Skeletal muscle satellite cell (primary cell): Measurements from ENCODE around the gene RHCG.

Experiments
- H3K27me3 ChIP-seq: 2 replicates; pipeline ENCODE4 v1.7.0; 2013; ENCODE audit warnings: low read length; ENCODE audit not compliant: control insufficient read depth, insufficient read depth
- H3K36me3 ChIP-seq: 2 replicates; pipeline ENCODE4 v1.7.0; 2013; ENCODE audit warnings: mild to moderate bottlenecking, control low read depth, low read length; ENCODE audit not compliant: insufficient read depth
- H3K4me1 ChIP-seq: 2 replicates; pipeline ENCODE4 v1.7.0; 2013; ENCODE audit warnings: low read length; ENCODE audit not compliant: control insufficient read depth, insufficient read depth
- H3K4me2 ChIP-seq: 2 replicates; pipeline ENCODE4 v1.7.0; 2013; ENCODE audit warnings: mild to moderate bottlenecking, low read length
- H3K4me3 ChIP-seq: 2 replicates; pipeline ENCODE4 v1.7.0; 2013; ENCODE audit warnings: low read length
- H3K9ac ChIP-seq: 2 replicates; pipeline ENCODE4 v1.7.0; 2013; ENCODE audit warnings: mild to moderate bottlenecking, low read depth, low read length, moderate library complexity
- H3K9me3 ChIP-seq: replicated peaks from 2 replicates; pipeline ENCODE4 v1.7.0; 2013; ENCODE audit warnings: mild to moderate bottlenecking, control low read depth, low read length

Gene RHCG

DNA sequence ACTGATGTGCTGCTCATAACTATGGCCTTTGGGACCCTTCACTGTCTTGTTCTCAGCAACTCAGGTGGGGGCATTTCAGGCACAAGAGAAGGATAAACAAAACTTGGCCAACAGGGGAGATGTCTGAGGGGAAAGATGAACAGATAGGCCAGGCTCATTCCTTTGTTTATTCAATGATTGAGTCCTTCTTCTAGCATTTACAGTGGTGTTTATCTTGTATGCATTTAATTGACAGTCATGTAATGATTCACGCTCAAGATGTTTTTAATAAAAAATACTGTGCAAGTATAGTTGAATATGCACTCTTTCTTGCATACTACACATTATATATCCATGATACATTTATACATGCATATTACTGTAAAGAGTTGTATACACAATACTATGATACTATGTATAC is 44.5 kb downstream of the RHCG start:
- Histone ChIP-seq H3K27me3 (peaks cover 68% of the 10 kb centered on the region), H3K36me3 (no peaks in the 10 kb centered on the region), H3K9me3 (no peaks in the 10 kb centered on the region), H3K4me3 (no peak overlapping the region), H3K9ac (no peak overlapping the region), H3K4me2 (no peak overlapping the region), H3K4me1 (no peaks in the 10 kb centered on the region)

DNA sequence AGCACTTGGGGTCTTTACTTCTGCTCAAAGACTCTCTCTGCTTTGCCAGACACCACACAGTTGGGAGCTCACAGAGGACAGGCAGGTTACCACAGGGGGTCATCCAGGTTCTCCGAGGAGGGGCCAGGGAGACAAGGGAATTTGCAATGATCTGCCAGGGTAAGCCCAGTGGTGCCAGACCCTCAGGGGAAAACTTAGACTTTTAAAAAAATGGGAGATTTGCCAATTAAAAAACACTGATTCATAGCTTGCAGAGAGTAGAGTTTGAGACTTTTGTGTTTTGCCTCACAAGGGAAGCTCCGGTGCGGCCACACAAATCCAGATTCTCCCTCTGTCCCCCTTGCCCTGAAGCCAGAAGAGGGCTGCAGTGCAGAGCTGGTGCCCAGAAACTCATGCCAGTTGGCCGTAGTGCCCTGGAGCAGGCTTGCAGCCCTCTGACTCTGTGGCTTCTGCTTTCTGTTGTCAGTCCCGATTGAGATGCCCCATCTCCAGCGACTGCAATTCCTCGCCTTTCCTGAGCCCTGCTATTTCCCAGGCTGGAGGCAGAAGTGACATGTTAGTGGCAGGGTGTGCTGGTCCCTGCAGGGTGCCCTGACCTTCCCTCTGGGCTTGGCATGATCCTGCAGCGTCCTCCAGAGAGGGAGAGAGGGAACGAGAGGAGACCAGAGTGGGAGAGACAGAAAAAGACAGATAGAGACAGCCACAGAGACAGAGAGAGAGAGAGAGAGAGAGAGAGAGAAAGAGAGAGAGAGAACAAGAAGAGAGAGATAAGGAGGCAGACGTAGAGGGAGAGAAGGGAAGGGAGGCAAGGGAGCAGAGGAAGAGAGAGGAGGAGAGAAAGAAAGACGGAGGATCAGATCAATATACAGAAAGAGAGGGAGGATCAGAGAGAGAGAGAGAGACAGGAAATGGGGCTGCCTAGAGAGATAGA is 46.0 kb downstream of the RHCG start:
- no peaks in the 10 kb centered on the region for H3K4me1 ChIP-seq

DNA sequence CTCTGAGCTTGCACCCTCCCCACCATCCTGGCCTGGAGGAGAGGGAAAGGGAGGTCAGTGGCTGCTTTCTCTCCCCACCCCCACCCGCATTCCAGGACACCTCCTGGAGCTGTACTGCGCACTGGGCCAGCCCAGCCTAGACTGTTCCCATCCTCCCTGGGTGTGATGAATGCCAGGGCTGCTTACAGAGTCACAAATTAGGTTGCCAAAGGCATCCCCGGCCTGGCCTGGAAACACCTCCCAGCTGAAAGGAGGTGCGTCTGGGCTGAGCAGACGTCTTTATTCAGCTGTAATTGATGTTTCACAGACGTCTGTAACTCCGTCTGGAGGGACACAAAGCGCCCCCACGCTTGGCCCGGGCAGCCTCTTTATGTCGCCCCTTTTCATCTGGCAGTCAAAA is 47.6 kb downstream of the RHCG start:
- Histone ChIP-seq H3K4me1 (no peaks in the 10 kb centered on the region), H3K4me2 (no peak overlapping the region), H3K9ac (no peak overlapping the region), H3K9me3 (no peaks in the 10 kb centered on the region), H3K4me3 (no peak overlapping the region), H3K36me3 (no peaks in the 10 kb centered on the region), H3K27me3 (peaks cover 85% of the 10 kb centered on the region)

More for the DNA sequence above, 46.0 kb downstream of the RHCG start:
- peaks cover 80% of the 10 kb centered on the region for H3K27me3 ChIP-seq
- H3K9ac ChIP-seq, result no peak overlapping the region
- no peaks in the 10 kb centered on the region for H3K36me3 ChIP-seq
- H3K4me2 ChIP-seq, result no peak overlapping the region
- H3K9me3 ChIP-seq, result no peaks in the 10 kb centered on the region
- H3K4me3 ChIP-seq, result no peak overlapping the region

DNA sequence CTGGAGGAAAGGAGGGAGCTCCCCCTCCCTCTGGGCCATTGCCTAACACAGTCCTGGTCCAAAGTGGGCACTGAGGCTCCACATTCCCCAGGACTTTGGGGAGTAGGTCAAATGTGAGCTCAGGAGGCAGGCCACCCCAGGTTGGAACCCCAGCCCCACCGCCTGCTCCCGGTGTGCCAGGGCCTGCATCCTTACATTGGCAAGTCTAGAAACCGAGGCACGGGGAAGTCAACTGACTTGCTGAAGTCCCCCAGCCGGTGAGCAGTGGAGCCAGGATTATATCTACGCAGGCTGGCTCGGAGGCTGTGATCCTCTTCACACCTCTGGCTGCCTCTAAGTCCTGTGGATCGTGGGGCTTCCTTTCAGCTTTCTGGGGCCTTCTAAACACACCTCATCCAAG is 48.7 kb downstream of the RHCG start:
- Histone ChIP-seq H3K9me3 (no peaks in the 10 kb centered on the region), H3K27me3 (peaks cover 93% of the 10 kb centered on the region), H3K4me2 (no peak overlapping the region), H3K36me3 (no peaks in the 10 kb centered on the region), H3K9ac (no peak overlapping the region), H3K4me1 (no peaks in the 10 kb centered on the region), H3K4me3 (no peak overlapping the region)

DNA sequence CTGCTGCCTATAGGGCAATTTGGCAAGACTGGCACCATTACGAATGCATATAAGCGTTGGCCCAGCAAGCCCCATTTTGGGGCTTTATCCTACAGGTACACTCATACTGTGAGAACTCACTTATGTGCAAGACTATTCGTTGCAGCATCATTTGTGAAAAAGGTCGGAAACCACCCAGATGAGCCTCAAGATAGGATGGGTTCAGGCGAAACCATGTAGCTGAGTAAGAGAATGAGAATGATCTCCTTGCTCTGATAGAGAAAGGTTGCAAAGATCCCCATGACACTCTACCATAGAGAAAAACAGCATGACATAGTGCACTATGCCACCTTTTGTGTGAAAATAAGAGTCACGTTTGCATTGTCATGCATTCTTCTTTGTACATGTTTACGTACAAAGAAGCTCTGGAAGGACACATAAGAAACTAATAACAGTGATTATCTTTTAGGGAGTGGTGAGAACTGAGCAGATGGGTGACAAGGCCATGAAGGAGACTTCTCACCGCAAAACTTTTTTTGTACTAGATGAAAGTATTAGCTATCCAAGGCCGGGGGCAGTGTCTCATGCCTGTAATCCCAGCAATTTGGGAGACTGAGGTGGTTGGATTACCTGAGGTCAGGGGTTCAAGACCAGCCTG is 50.0 kb downstream of the RHCG start:
- Histone ChIP-seq H3K9ac (no peak overlapping the region), H3K36me3 (no peaks in the 10 kb centered on the region), H3K4me3 (no peak overlapping the region), H3K9me3 (no peaks in the 10 kb centered on the region), H3K4me1 (no peaks in the 10 kb centered on the region), H3K4me2 (no peak overlapping the region), H3K27me3 (peaks cover 84% of the 10 kb centered on the region)

DNA sequence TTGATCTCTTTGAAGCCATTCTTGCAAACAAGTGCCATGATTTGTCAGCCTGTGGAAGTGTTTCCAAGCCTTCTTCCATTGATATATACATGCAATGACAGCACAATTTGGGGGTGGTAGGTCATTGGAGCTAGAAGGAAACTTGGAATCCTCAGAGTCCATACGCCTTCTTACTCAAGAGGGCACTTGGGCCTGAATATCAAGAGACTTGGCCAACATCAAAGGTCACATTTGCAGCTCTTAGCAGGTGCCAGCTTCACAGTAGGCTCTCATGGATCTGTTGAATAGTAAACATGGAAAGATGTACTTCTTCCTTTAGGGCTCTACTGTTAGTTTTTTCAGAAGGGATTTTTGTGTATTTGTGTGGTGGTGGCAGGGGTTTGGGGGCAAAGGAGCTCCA is 50.9 kb downstream of the RHCG start:
- no peak overlapping the region for H3K4me3 ChIP-seq
- H3K27me3 ChIP-seq, result peaks cover 75% of the 10 kb centered on the region
- H3K36me3 ChIP-seq, result no peaks in the 10 kb centered on the region
- no peak overlapping the region for H3K4me2 ChIP-seq
- H3K9me3 ChIP-seq, result no peaks in the 10 kb centered on the region
- H3K9ac ChIP-seq, result no peak overlapping the region
- H3K4me1 ChIP-seq, result no peaks in the 10 kb centered on the region

DNA sequence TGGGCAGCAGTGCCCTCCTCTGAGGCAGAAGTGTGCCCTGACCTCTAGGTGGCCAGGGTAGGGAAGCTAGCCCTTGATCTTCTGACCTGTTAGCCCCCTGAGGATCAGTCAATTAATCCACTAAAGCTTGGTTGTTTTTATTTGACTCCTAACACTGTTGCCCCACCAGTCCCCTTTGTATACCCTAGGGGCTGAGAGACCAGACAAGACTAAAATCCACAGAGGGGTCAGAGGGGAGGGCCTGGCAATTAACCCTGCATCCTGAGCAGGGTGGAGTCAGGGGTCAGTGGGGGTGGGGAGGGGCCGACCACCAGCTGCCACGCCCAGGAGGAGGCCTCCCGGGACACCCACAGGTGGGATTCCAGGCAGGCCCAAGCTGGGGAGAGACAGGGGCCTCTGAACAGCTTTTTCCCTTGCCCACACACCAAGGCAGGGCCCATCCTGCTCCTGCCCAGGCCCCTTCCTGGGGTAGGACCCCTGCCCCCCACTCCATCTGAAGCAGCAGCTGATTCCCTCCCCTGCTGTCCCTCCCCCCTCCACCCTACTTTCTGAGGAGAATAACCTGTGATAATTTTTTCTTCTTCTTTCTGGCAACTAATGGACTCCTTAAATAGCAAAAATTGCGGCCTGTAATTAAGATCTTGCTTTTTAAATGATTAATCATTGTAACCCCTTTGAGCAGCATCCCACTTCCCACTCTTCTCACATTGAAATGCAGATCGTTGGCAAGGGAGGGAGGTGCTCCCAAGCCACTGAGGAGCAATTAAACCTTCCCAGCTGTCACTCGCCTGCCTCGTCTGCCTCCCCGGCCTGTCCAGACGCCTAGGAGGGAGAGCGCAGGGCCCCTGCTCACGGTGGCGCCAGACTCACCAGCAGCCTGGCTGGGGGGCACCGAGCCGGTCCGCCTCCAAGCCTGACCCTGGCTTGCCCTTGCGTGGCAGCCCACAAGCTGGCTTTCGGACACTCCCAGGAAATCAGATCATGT is 51.9 kb downstream of the RHCG start:
- Histone ChIP-seq H3K4me2 (no peak overlapping the region), H3K9ac (no peak overlapping the region), H3K4me1 (no peaks in the 10 kb centered on the region), H3K27me3 (peaks cover 75% of the 10 kb centered on the region), H3K4me3 (no peak overlapping the region), H3K36me3 (no peaks in the 10 kb centered on the region), H3K9me3 (no peaks in the 10 kb centered on the region)

DNA sequence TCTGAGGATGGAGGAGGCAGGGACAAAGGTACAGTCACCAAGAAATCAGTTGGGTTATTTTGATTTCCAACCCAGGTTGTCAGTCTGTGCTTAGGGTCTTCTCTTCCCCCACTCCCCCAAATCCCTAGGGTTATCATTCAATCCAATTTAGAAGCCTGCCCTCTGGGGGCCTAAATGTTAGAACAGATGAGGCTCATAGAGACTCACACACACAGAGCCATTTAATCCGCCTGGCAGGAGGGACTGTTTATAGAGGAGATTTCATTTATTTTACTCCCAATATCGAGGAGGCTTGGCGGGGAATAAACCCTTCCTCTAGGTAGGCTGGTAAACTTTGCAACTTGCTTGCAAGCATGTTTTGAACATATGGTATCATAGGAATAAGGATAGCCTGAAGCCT is 52.8 kb downstream of the RHCG start:
- Histone ChIP-seq H3K4me1 (no peaks in the 10 kb centered on the region), H3K36me3 (no peaks in the 10 kb centered on the region), H3K4me2 (no peak overlapping the region), H3K9me3 (no peaks in the 10 kb centered on the region), H3K4me3 (no peak overlapping the region), H3K27me3 (peaks cover 74% of the 10 kb centered on the region), H3K9ac (no peak overlapping the region)

DNA sequence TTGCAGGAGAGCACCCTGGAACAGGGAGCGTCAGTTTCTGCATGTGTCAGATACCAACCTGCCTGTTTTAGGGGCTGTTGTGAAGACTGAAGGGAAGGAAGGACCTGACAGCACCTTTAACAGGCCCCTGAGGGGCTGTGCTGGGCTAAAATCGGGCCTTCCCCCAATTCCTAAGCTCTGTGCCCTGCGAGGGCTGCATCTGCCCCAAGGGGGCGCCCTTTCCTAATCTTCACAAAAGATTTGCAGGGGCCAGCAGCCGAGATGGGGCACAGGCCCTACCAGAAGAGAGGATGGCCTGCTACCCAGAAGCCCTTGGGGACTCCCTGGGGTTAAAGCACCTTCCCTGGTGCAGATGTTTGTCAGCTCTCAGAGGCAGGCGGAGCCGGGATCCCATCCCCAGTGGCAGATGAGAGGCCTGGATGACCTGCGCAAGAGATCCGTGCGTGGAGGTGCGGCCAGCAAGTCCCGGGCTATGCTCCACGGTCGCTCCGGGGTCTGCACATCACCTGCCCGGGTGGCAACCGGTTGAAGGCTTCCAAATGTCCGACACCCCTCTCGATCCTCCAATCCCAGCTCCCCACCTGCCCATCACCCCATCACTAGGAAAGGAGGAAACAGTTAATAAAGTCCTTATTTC is 53.6 kb downstream of the RHCG start:
- no peak overlapping the region for H3K9ac ChIP-seq
- H3K4me1 ChIP-seq, result no peaks in the 10 kb centered on the region
- H3K27me3 ChIP-seq, result peaks cover 73% of the 10 kb centered on the region

DNA sequence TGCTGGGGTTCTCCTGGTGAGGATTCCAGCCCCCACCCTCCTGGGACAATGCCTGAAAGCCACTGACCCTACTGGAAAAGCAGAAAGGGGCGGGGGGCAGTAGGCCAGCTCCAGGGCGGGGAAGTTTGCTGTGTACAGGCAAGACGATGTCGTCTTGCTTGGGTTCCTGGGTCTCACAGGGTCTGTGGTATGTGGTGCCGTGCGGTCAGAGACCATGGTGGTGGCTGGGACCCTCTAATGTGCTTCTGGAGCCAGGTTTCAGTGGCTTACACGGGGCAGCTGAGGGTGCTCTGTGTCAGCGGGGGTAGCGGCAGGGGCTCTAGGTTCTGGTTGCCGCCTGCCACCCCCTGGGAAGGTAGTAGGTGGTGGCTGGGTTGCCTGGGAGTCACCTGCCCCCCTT is 54.2 kb downstream of the RHCG start:
- Histone ChIP-seq H3K36me3 (no peaks in the 10 kb centered on the region), H3K9me3 (no peaks in the 10 kb centered on the region), H3K27me3 (peaks cover 72% of the 10 kb centered on the region), H3K4me3 (no peak overlapping the region), H3K9ac (no peak overlapping the region), H3K4me1 (no peaks in the 10 kb centered on the region), H3K4me2 (no peak overlapping the region)

More for the DNA sequence above, 53.6 kb downstream of the RHCG start:
- no peaks in the 10 kb centered on the region for H3K36me3 ChIP-seq
- no peak overlapping the region for H3K4me2 ChIP-seq
- no peak overlapping the region for H3K4me3 ChIP-seq
- no peaks in the 10 kb centered on the region for H3K9me3 ChIP-seq
